Fibroblast of the aortic adventitia (primary cell): Measurements from ENCODE around the gene PLEKHF1. TPM values are rescaled to one million over a fixed set of nuclear protein-coding genes. Genes with fewer than 3 reads are reported as not detected.

Experiments
- DNase-seq: peaks from one replicate; pipeline ENCODE4 v3.0.0-alpha.2; 2010; ENCODE audit warnings: low read depth
- H3K4me3 ChIP-seq: 2 replicates; pipeline ENCODE4 v1.5.1; 2011; ENCODE audit warnings: low read depth, mild to moderate bottlenecking, control low read depth, low read length, moderate library complexity
- CTCF ChIP-seq: IDR thresholded peaks from 2 replicates; pipeline ENCODE4 v1.5.1; 2011; ENCODE audit warnings: mild to moderate bottlenecking, low read length, control low read depth, inconsistent platforms; ENCODE audit not compliant: insufficient read depth
- total RNA-seq: library from RNA; depleted of rRNA; stranded (reverse); fragments of >200 nt; gene quantifications from 2 replicates; pipeline ENCODE4 v1.2.3, GENCODE V29; 2012; ENCODE audit warnings: low replicate concordance

Gene PLEKHF1
- total RNA-seq, 1 donor = 29.4 TPM

- DNase-seq = no peak
- peak overlapping the region; percentile 32 for H3K4me3 ChIP-seq
- no peak for TF ChIP-seq CTCF
Observed at GRCh38 chr19:29724102-29724641, 58.9 kb downstream of the PLEKHF1 start.

GRCh38 chr19:29724746-29725145 lies 59.5 kb downstream of the PLEKHF1 start:
- no peak for DNase-seq
- H3K4me3 ChIP-seq = peak overlapping the region; percentile 32
- no peak for TF ChIP-seq CTCF

Other genes starting within 250 kb of the PLEKHF1 start
- not detected in 2 replicates for gene VSTM2B, start 139.5 kb upstream of the PLEKHF1 start, total RNA-seq
- 46.5 and 76.6 TPM in 2 replicates for gene POP4, start 59.2 kb upstream of the PLEKHF1 start, total RNA-seq
- 10.1 and 24.0 TPM in 2 replicates for gene C19orf12, start 49.8 kb downstream of the PLEKHF1 start, total RNA-seq
- gene CCNE1, start 146.5 kb downstream of the PLEKHF1 start, total RNA-seq = 4.8 and 5.6 TPM in 2 replicates